GM12878 (cell line): Measurements from ENCODE around the gene CLMP. TPM values are rescaled to one million over a fixed set of nuclear protein-coding genes. Genes with fewer than 3 reads are reported as not detected.

Experiments used
- ATAC-seq: fragments of 200-7000 bp; cut with Tn5 transposase; 3 replicates; pipeline ENCODE4 v1.9.1; 2020; ENCODE audit warnings: mild to moderate bottlenecking, moderate library complexity
- BruUV-seq: library from RNA; stranded (reverse); fragments of 400-500 nt; replicated peaks from 2 replicates; lab custom pipeline; 2021; lab: Mats Ljungman, UMichigan
- CTCF ChIA-PET: fragments of 300-600 bp; sonication (Branson Sonifier 250); formaldehyde crosslinking; extraction: SDS; loops from one replicate; lab custom pipeline; 2021; ENCODE audit warnings: inconsistent platforms; lab: Yijun Ruan, JAX
- POLR2A ChIA-PET: fragments of 350-600 bp; formaldehyde crosslinking; extraction: SDS; loops from one replicate; lab custom pipeline; 2021; ENCODE audit warnings: inconsistent platforms; lab: Charles Lee
- RAD21 ChIA-PET: fragments of 300-600 bp; sonication (Branson Sonifier 250); formaldehyde crosslinking; loops from one replicate; lab custom pipeline; 2023; ENCODE audit warnings: antibody characterized with exemption; ENCODE audit not compliant: unreplicated experiment; lab: Charles Lee
- SMC1A ChIA-PET: fragments of 300-600 bp; sonication (Branson Sonifier 250); formaldehyde crosslinking; loops from one replicate; lab custom pipeline; 2023; ENCODE audit not compliant: unreplicated experiment, uncharacterized antibody; lab: Charles Lee
- DNase-seq: peaks from one replicate; pipeline ENCODE4 v3.0.0-alpha.2; 2011; ENCODE audit warnings: low read depth, low spot score
- FAIRE-seq: peaks from 3 replicates; lab custom pipeline; 2011; peaks lifted over from hg19 to GRCh38; lab: Jason Lieb, UNC
- H2AFZ ChIP-seq: 2 replicates; pipeline ENCODE4 v1.6.0; 2011; ENCODE audit warnings: low read depth, low read length, control low read depth; ENCODE audit not compliant: control insufficient read depth
- H3K27ac ChIP-seq: 2 replicates; pipeline ENCODE4 v1.5.1; 2011; ENCODE audit warnings: control low read depth; ENCODE audit not compliant: control insufficient read depth, insufficient read depth
- H3K27me3 ChIP-seq, 2 experiments: replicated peaks in 1 of 2; 2 replicates each; pipeline versions ENCODE4 v1.6.0 to v1.6.1; 2011; ENCODE audit warnings: low read length in 1 of 2; ENCODE audit not compliant: control insufficient read depth in 2 of 2, insufficient read depth in 2 of 2
- H3K36me3 ChIP-seq, 2 experiments: 2 replicates each; pipeline ENCODE4 v1.5.1; 2011; ENCODE audit warnings: low read length in 1 of 2; ENCODE audit not compliant: control insufficient read depth in 2 of 2, insufficient read depth in 2 of 2
- H3K4me1 ChIP-seq: 2 replicates; pipeline ENCODE4 v1.6.1; 2011; ENCODE audit warnings: mild to moderate bottlenecking, low read length, moderate library complexity, mixed read lengths; ENCODE audit not compliant: control insufficient read depth, insufficient read depth
- H3K4me2 ChIP-seq: 2 replicates; pipeline ENCODE4 v1.6.0; 2011; ENCODE audit warnings: control low read depth; ENCODE audit not compliant: control insufficient read depth, insufficient read depth
- H3K4me3 ChIP-seq: fragments of 200-600 bp; sonication (generic); 2 replicates; pipeline ENCODE4 v1.5.1; 2016
- H3K79me2 ChIP-seq: 2 replicates; pipeline ENCODE4 v1.6.0; 2011; ENCODE audit warnings: low read length; ENCODE audit not compliant: control insufficient read depth, insufficient read depth
- H3K9ac ChIP-seq: 2 replicates; pipeline ENCODE4 v1.8.0; 2011; ENCODE audit warnings: low read length, control low read depth, mixed read lengths; ENCODE audit not compliant: control insufficient read depth, insufficient read depth
- H3K9me3 ChIP-seq: replicated peaks from 3 replicates; pipeline ENCODE4 v1.5.1; 2011; ENCODE audit warnings: mild to moderate bottlenecking, low read length; ENCODE audit not compliant: control insufficient read depth, insufficient read depth
- H4K20me1 ChIP-seq: 2 replicates; pipeline ENCODE4 v1.6.0; 2011; ENCODE audit not compliant: control insufficient read depth, insufficient read depth
- BACH1 ChIP-seq: fragments of 450-650 bp; IDR thresholded peaks from 2 replicates; pipeline ENCODE4 v1.6.1; 2017; ENCODE audit warnings: mild to moderate bottlenecking, borderline replicate concordance
- CBX5 ChIP-seq: sonication (generic); IDR thresholded peaks from 2 replicates; pipeline ENCODE4 v1.6.1; 2016; ENCODE audit warnings: low read depth, moderate library complexity, mild to moderate bottlenecking, inconsistent platforms
- FOS ChIP-seq: IDR thresholded peaks from 3 replicates; pipeline ENCODE4 v1.6.1; 2011; ENCODE audit warnings: borderline replicate concordance; ENCODE audit not compliant: insufficient read length; ENCODE audit errors: extremely low read depth
- NFYB ChIP-seq: IDR thresholded peaks from 2 replicates; pipeline ENCODE4 v1.6.1; 2011; ENCODE audit warnings: low read depth, mild to moderate bottlenecking, low read length, improper control_type of control experiment, moderate library complexity; ENCODE audit not compliant: insufficient read depth
- RAD51 ChIP-seq: fragments of 450-650 bp; IDR thresholded peaks from 2 replicates; pipeline ENCODE4 v1.6.1; 2016; ENCODE audit warnings: moderate library complexity, mild to moderate bottlenecking, inconsistent platforms
- SMAD5 ChIP-seq: IDR thresholded peaks from 2 replicates; pipeline ENCODE4 v1.6.1; 2016; ENCODE audit warnings: antibody characterized with exemption, low read depth
- ZBTB33 ChIP-seq: fragments of 450-650 bp; IDR thresholded peaks from 2 replicates; pipeline ENCODE4 v1.6.1; 2017; ENCODE audit warnings: mild to moderate bottlenecking
- ZNF384 ChIP-seq: IDR thresholded peaks from 2 replicates; pipeline ENCODE4 v1.6.1; 2012; ENCODE audit warnings: low read depth, mild to moderate bottlenecking, low read length, improper control_type of control experiment, borderline replicate concordance
- ZNF592 ChIP-seq: fragments of 450-650 bp; IDR thresholded peaks from 2 replicates; pipeline ENCODE4 v1.6.1; 2017; ENCODE audit warnings: mild to moderate bottlenecking, moderate library complexity
- WGBS: methylation state at CpG from one replicate; pipeline ENCODE4 v1.1.6; 2016; ENCODE audit warnings: low lambda C conversion rate; ENCODE audit not compliant: insufficient replicate concordance, insufficient coverage; ENCODE audit errors: missing lambda C conversion rate; 5-methylcytosine and 5-hydroxymethylcytosine counted together
- in situ Hi-C: fragments of 300-500 bp; cut with MboI; formaldehyde crosslinking; loops from 9 replicates; pipeline ENCODE4 v1.14.3; 2018; ENCODE audit warnings: mixed read lengths
- intact Hi-C: fragments of 100-400 bp; cut with micrococcal nuclease; formaldehyde crosslinking; loops from one replicate; pipeline ENCODE4 v1.14.2; 2022; ENCODE audit not compliant: unreplicated experiment
- polyA plus RNA-seq, 11 experiments: library from polyadenylated mRNA; depleted of rRNA in 4 of 11; unstranded in 6 of 11; stranded (reverse) in 5 of 11; fragments of >200 nt; fragmentation: Nextera tagmentation in 4 of 11; fragmentation: Illumina TruSeq in 1 of 11; extraction: Ambion mirVana in 4 of 11; extraction: Trizol in 1 of 11; gene quantifications; 1 replicate in 1 of 11; 2 replicates in 10 of 11; pipeline versions ENCODE4 v1.2.1 to v1.2.3, GENCODE V29; 2011 to 2016; ENCODE audit warnings: inconsistent platforms in 2 of 11, missing spikeins in 2 of 11, low read depth in 1 of 11
- total RNA-seq, 4 experiments: library from RNA; depleted of rRNA in 3 of 4; stranded (reverse); fragments of >200 nt in 3 of 4; fragmentation: Illumina TruSeq in 1 of 4; extraction: Trizol in 1 of 4; gene quantifications; 2 replicates each; pipeline versions ENCODE4 v1.2.1 to v1.2.3, GENCODE V29; 2013 to 2021
- TF ChIP-seq, protein P1 (sequence below): IDR thresholded peaks from 2 replicates; pipeline ENCODE4 v1.6.1; 2012; ENCODE audit warnings: low read depth, low read length, improper control_type of control experiment

Gene CLMP
- total and polyA plus RNA-seq, 10 of the 15 experiments (the other 5 are each of a cell fraction or from before 2014, with no cell fraction given): 0.01 to 0.71 (median 0.20) TPM; not detected in 4

- TF ChIP-seq ZNF384 (no peak), SMAD5 (peak; percentile 98), FOS (no peak), RAD51 (0 out of 2 replicates have a peak, but pooled peaks have one; percentile 23), ZBTB33 (no peak)
Observed at GRCh38 chr11:123061403-123062157, 133.5 kb downstream of the CLMP start, which contains the start of gene HSPA8 (continued).

DNA sequence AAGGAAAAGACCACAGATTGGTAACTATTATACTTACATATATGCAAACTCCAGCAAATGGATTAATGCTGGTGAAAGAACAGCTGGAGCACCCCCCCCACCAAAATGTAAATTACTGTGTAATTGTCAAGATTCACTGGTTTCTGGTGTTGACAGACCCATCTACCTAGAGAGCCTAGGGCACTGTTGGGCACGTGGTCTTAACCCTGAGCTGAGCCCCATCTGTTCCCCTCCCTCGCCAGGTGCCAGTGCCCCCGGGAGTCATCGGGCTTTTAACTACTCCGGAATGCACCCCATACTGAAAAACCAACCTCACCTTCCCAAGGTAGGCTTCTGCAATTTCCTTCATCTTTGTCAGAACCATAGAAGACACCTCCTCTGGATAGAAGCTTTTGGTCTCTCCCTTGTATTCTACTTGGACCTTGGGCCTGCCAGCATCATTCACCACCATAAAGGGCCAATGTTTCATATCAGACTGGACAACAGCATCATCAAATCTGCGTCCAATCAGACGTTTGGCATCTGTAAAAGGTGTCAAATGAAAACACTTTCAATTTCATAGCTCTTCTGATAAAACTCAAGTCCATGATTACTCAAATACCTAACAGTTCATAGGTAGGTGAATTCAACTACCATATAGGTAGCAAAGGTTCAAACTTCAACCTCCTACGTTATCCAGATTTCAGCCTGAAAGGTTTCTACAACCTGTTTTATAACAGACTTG is 134.6 kb downstream of the CLMP start:
- peaks cover 27 to 40% of the 10 kb centered on the region in 2 experiments for H3K36me3 ChIP-seq
- no peaks in the 10 kb centered on the region for H3K27me3 ChIP-seq
- no peak overlapping the region for H2AFZ ChIP-seq
- peak overlapping the region; percentile 95 for H3K9ac ChIP-seq
- peaks cover 23% of the 10 kb centered on the region; the same call in 1 of the 2 replicates for H4K20me1 ChIP-seq
- no peaks in the 10 kb centered on the region; the same call in 2 of the 3 replicates for H3K9me3 ChIP-seq
- BruUV-seq: no TSS peak
- H3K79me2 ChIP-seq: peaks cover 73% of the 10 kb centered on the region
- POLR2A ChIA-PET: interaction anchor here (1.0 to 3.8 kb wide), 3 partner anchors 10 to 180 kb away, joined by 3 to 15 read pairs (median 9); no protein-coding TSS in a partner anchor
- peaks cover 10% of the 10 kb centered on the region for H3K4me1 ChIP-seq
- H3K27ac ChIP-seq: peak overlapping the region; percentile 93
- DNase-seq (no peak), ATAC-seq (no peak), FAIRE-seq (no peak)
- H3K4me2 ChIP-seq: peak overlapping the region; percentile 78
- peak overlapping the region; percentile 94 for H3K4me3 ChIP-seq
- SMC1A ChIA-PET: interaction anchor here (0.8 to 3.0 kb wide), 12 partner anchors 10 to 493 kb away, joined by 3 to 25 read pairs (median 3); no protein-coding TSS in a partner anchor
- in situ Hi-C loops (loop anchor here (25.0 kb wide), 1 partner anchor 1598 kb away; the partner anchor contains the start of genes SORL1 and SORL1-AS1), intact Hi-C loops (loop anchor here (5.0 to 10.0 kb wide), 2 partner anchors 344 to 1768 kb away; partner anchors contain the start of gene SC5D)
- CTCF ChIA-PET: interaction anchor here (0.7 to 11.6 kb wide), 10 partner anchors 10 to 264 kb away, joined by 3 to 387 read pairs (median 4); no protein-coding TSS in a partner anchor
- WGBS: 0% methylated on average over 8 of the region's 8 CpGs
- RAD21 ChIA-PET: interaction anchor here (0.9 to 1.4 kb wide), 6 partner anchors 9 to 210 kb away, joined by 3 to 5 read pairs (median 4); no protein-coding TSS in a partner anchor
- TF ChIP-seq BACH1: no peak
- TF ChIP-seq CBX5: no peak
- no peak for TF ChIP-seq ZNF592
- TF ChIP-seq, protein P1, sequence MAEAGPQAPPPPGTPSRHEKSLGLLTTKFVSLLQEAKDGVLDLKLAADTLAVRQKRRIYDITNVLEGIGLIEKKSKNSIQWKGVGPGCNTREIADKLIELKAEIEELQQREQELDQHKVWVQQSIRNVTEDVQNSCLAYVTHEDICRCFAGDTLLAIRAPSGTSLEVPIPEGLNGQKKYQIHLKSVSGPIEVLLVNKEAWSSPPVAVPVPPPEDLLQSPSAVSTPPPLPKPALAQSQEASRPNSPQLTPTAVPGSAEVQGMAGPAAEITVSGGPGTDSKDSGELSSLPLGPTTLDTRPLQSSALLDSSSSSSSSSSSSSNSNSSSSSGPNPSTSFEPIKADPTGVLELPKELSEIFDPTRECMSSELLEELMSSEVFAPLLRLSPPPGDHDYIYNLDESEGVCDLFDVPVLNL: no peak
- TF ChIP-seq NFYB: 0 out of 2 replicates have a peak, but pooled peaks have one; percentile 17
